NCI-H526 (cell line): Measurements from ENCODE around the gene PRADC1.
A peak's percentile ranks its signal among the peaks of the same experiment; 100 is the strongest.
"Not testable (repeated sequence)": the region's sequence is repeated elsewhere in the genome, so short reads cannot be mapped to it uniquely, and the experiment has no call there.

Experiments used
- DNase-seq, 2 experiments: peaks; one replicate each; lab custom pipeline; 2025; lab: John Stamatoyannopoulos, UW

The PRADC1 gene

DNA sequence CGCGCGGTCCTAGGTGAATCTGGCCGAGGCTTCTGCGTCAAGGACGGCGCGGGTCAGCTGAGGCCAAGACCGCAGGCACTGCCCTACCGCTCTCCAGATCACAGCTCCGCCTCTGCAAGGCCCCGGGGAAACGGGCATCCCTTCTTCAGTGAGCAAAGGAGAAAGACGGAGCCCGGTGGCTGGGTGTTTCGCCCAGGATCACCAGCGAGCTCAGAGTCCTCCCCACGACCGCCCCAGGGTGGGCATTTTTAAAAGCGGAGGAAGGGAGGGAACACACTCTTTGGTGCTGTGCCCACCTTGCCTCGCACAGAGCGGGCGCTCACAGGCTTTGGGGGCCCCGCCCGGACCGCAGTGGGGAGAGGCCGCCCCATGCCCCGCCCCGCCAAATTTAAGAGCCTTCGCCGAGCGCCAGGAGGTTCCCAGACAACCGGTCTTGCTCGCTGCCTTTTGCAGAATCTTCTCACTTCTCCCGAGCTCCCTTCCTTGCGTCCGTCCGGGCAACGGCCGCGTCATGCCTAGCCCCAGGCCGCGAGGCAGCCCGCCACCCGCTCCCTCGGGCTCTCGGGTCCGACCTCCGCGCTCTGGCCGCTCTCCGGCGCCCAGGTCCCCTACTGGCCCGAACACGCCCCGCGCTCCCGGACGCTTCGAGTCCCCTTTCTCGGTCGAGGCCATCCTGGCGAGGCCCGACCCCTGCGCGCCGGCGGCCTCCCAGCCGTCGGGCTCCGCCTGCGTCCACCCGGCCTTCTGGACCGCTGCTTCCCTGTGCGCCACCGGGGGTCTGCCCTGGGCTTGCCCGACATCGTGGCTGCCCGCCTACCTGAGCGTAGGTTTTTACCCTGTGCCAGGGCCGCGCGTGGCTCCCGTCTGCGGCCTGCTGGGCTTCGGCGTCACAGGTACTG, 30.6 kb downstream of the PRADC1 start, which contains the start of gene NOTO:
Gene NOTO, plus strand, starts transcription at position 419 of the 899 bp plus-strand sequence. Its CDS starts 93 bp downstream, at position 512.
- DNase-seq: peak in 1 of 2 experiments; percentile 33

DNA sequence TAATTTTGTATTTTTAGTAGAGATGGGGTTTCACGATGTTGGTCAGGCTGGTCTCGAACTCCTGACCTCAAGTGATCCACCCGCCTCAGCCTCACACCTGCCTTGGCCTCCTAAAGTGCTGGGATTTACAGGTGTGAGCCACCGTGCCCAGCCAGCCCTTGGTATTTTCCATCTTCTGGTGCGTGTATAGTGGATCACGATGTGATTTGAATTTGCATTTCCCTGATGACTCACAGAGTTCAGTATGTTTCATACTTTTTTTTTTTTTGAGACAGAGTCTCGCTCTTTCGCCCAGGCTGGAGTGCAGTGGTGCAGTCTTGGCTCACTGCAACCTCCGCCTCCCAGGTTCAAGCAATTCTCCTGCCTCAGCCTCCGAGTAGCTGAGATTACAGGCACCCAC, 32.8 kb downstream of the PRADC1 start:
- not testable (repeated sequence) for DNase-seq

DNA sequence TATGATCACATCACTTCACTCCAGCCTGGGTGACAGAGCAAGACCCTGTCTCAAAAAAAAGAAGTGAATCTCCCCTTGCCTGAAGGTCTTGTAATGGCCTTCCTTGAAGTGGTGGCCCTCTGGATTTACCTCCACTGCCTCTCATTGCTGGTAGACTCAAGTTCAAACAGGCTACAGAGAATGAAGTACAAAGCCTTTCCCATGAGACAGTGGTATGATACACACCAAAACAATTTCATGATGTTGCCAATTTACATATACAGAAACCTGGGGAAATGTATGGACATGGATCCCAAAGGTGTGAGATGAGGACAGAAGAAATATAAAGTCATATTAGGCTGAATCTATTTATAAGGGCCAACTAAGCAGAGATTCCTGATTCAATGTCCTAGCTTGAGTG, 35.5 kb downstream of the PRADC1 start:
- no peak for DNase-seq

DNA sequence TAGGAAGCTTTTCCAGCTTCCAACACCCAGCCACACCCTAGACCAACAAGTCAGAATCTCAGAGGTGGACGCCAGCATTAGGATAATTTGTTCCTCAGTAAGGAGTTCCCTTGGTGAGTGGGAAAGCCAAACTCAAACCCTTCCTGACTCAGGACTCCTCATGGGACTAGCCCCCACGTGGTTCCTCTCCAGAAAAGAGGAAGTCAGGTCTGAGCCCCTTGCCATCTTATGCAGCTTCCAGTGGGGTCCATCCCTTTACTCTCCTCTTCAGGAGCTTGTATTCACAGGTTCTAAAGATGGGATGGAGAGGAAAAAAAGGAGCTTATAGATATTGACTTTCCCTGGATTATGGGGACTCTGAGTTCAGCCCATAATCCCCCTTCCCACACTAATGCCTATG, 45.5 kb downstream of the PRADC1 start:
- no peak for DNase-seq

DNA sequence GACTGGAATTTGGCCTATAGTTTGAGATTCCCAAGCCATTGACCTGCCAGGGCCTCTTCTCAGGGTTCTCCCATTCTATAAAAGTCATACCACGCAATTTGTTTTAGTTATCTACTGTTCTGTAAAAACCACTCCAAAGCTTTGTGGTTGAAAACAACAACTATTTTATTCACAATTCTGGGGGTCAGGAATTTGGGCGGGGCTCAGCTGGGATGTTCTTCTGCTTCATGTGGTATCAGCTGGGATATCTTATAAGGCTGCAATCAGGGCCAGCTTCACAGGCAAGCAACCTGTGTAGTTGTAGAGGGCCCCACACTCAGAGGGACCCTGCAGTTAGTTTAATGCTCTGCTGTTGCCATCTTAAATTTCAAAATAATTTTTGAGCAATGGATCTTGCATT, 47.1 kb downstream of the PRADC1 start:
- DNase-seq: no peak
